Measurements from ENCODE around the gene GFPT1.

GFPT1 gene

DNA sequence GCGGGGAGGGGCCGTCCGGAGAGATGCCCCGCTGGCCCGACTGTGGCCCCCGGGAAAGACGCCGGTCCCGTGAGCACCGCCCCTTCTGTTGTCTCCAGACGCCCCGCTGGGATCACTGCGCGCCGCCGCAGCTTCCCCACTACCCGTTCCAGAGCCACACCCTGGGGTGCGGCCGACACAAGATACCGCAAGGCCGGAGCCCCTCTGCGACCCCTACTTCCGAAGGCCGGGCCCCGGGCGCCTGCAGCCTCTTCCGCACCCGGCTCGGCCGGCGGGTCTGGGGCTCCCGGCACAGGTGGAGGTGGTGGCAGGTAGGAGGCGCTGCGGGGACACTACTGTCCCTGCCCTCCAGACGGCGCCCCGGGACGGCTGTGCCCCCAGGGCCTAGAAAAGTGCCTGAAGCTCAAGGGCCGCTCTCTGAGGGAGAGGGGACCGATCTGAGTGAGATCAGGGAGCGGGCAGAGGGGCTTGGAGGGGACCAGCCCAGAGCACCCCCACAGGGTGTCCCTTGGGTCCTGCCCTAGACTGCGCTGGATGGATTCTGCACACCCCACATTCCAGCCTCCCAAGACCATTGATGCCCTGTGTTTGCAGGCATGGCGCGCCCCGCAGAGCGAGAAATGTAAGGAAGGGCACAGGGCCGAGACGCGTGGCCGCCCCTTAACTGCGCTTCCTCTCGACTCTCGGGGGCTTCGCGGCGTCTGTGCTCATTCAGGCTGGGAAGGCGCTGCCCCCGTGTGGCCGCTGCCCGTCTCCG, 80.0 kb downstream of the GFPT1 start:
- Histone ChIP-seq H3K9me2 (replicated peaks; ENCODE audit: low read depth, low read length) (no peaks in the 10 kb centered on the region), H3K36me3 (ENCODE audit: insufficient read depth, low read length) (no peaks in the 10 kb centered on the region), H2AFZ (ENCODE audit: low read length) (peak overlapping the region; percentile 100), H3K4me1 (ENCODE audit: insufficient read depth, low read length, poor library complexity, severe bottlenecking) (no peaks in the 10 kb centered on the region), H3K9me3 (ENCODE audit: insufficient read depth, low read depth, low read length) (no peaks in the 10 kb centered on the region), H4K20me1 (ENCODE audit: insufficient read depth, low read length, poor library complexity, severe bottlenecking) (no peaks in the 10 kb centered on the region), H3K27me3 (ENCODE audit: insufficient read depth, low read length, poor library complexity, severe bottlenecking) (no peaks in the 10 kb centered on the region), H3K79me2 (ENCODE audit: insufficient read depth, low read length) (no peaks in the 10 kb centered on the region), H3K9ac (ENCODE audit: low read depth, low read length, poor library complexity, severe bottlenecking) (peak overlapping the region; percentile 73), H3F3A (ENCODE audit: low read depth) (no peaks in the 10 kb centered on the region), H3K4me2 (ENCODE audit: low read depth, low read length, poor library complexity, severe bottlenecking) (peak overlapping the region; percentile 97), H3K4me3 (ENCODE audit: low read length, poor library complexity, severe bottlenecking) (peak overlapping the region; percentile 89)
- TF ChIP-seq, protein P1, sequence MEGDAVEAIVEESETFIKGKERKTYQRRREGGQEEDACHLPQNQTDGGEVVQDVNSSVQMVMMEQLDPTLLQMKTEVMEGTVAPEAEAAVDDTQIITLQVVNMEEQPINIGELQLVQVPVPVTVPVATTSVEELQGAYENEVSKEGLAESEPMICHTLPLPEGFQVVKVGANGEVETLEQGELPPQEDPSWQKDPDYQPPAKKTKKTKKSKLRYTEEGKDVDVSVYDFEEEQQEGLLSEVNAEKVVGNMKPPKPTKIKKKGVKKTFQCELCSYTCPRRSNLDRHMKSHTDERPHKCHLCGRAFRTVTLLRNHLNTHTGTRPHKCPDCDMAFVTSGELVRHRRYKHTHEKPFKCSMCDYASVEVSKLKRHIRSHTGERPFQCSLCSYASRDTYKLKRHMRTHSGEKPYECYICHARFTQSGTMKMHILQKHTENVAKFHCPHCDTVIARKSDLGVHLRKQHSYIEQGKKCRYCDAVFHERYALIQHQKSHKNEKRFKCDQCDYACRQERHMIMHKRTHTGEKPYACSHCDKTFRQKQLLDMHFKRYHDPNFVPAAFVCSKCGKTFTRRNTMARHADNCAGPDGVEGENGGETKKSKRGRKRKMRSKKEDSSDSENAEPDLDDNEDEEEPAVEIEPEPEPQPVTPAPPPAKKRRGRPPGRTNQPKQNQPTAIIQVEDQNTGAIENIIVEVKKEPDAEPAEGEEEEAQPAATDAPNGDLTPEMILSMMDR (conservative IDR thresholded peaks at IDR 0.05; ENCODE audit: low read length), result peak; percentile 75
- TF ChIP-seq EZH2phosphoT487 (IDR thresholded peaks at IDR 0.05; ENCODE audit: borderline replicate concordance), result no peak

DNA sequence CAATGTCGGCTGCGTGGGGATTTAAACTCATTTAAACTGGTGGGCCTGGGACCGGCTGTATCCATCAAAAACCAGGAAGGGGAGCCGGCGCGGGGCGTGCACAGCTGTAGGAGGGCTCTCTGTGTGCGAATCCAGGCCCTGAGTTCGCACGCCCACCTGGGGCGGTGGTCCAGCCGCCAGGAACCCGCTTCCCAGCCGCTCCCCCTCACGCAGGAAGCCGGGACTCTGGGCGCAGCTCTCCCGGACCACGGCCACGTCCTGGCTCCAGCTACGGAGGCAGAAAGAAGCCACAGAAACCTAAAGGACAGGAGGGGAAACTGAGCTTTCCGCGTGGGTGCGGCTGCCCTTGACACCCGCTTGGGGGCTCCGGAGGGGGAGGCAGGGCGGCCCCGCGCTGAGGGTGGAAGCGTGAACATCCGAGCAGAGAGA, 80.6 kb downstream of the GFPT1 start:
- no peaks in the 10 kb centered on the region for H3K27me3 ChIP-seq (ENCODE audit: insufficient read depth, low read length, poor library complexity, severe bottlenecking)
- no peaks in the 10 kb centered on the region for H3K4me1 ChIP-seq (ENCODE audit: insufficient read depth, low read length, poor library complexity, severe bottlenecking)
- no peaks in the 10 kb centered on the region for H3K9me3 ChIP-seq (ENCODE audit: insufficient read depth, low read depth, low read length)
- H3K36me3 ChIP-seq (ENCODE audit: insufficient read depth, low read length), result no peaks in the 10 kb centered on the region
- no peaks in the 10 kb centered on the region for H3F3A ChIP-seq (ENCODE audit: low read depth)
- peak overlapping the region; percentile 89 for H3K4me3 ChIP-seq (ENCODE audit: low read length, poor library complexity, severe bottlenecking)
- peak overlapping the region; percentile 100 for H2AFZ ChIP-seq (ENCODE audit: low read length)
- peak overlapping the region; percentile 73 for H3K9ac ChIP-seq (ENCODE audit: low read depth, low read length, poor library complexity, severe bottlenecking)
- H3K9me2 ChIP-seq (replicated peaks; ENCODE audit: low read depth, low read length), result no peaks in the 10 kb centered on the region
- TF ChIP-seq, protein P1 (conservative IDR thresholded peaks at IDR 0.05; ENCODE audit: low read length), result no peak
- TF ChIP-seq EZH2phosphoT487 (IDR thresholded peaks at IDR 0.05; ENCODE audit: borderline replicate concordance), result no peak
- H3K4me2 ChIP-seq (ENCODE audit: low read depth, low read length, poor library complexity, severe bottlenecking), result peak overlapping the region; percentile 97
- H3K79me2 ChIP-seq (ENCODE audit: insufficient read depth, low read length), result no peaks in the 10 kb centered on the region
- H4K20me1 ChIP-seq (ENCODE audit: insufficient read depth, low read length, poor library complexity, severe bottlenecking), result no peaks in the 10 kb centered on the region

DNA sequence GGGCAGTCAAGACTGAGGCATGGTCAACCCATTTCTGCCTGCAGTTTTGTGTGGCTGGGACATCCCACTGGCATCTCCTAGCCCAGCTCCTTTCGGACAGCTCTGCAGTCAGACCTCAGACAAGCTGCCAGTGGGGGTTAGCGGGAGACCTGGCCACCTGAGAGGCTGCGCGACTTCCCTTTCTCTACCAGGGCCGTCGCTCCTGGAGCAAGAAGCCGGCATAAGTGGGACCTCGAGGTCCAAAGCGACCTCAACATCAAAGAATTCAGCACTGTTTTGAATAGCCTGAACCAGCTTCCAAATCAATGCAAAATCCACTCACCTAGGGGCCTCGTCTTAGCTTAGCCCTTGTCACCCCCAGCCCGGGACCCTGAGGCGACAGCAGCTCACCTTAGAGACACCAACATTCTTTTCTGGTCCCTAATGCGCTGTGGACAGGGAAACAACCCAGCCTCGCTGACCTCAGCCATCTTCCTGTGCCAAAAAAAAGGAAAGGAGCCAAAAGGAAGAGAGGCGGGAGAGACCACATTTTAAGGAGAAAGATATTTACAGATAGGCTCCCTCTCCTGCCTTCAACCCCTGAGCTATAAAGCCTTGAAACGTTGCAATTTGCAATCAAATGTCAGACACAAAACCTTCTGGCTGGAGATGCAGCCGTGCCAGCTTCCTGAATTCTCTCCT, 81.2 kb downstream of the GFPT1 start:
- TF ChIP-seq, protein P1 (conservative IDR thresholded peaks at IDR 0.05; ENCODE audit: low read length), result no peak
- no peak for TF ChIP-seq EZH2phosphoT487 (IDR thresholded peaks at IDR 0.05; ENCODE audit: borderline replicate concordance)
- Histone ChIP-seq H3K4me1 (ENCODE audit: insufficient read depth, low read length, poor library complexity, severe bottlenecking) (no peaks in the 10 kb centered on the region), H3K36me3 (ENCODE audit: insufficient read depth, low read length) (no peaks in the 10 kb centered on the region), H2AFZ (ENCODE audit: low read length) (peak overlapping the region; percentile 100), H3F3A (ENCODE audit: low read depth) (no peaks in the 10 kb centered on the region), H3K4me2 (ENCODE audit: low read depth, low read length, poor library complexity, severe bottlenecking) (peak overlapping the region; percentile 97), H3K9ac (ENCODE audit: low read depth, low read length, poor library complexity, severe bottlenecking) (no peak overlapping the region), H4K20me1 (ENCODE audit: insufficient read depth, low read length, poor library complexity, severe bottlenecking) (no peaks in the 10 kb centered on the region), H3K9me2 (replicated peaks; ENCODE audit: low read depth, low read length) (no peaks in the 10 kb centered on the region), H3K79me2 (ENCODE audit: insufficient read depth, low read length) (no peaks in the 10 kb centered on the region), H3K4me3 (ENCODE audit: low read length, poor library complexity, severe bottlenecking) (peak overlapping the region; percentile 89), H3K27me3 (ENCODE audit: insufficient read depth, low read length, poor library complexity, severe bottlenecking) (no peaks in the 10 kb centered on the region), H3K9me3 (ENCODE audit: insufficient read depth, low read depth, low read length) (no peaks in the 10 kb centered on the region)

Data from Loucy (cell line).